Right atrium auricular region (tissue), 2 donors: ENCODE results near the gene SYTL2. TPM values are rescaled to one million over a fixed set of nuclear protein-coding genes. Genes with fewer than 3 reads are reported as not detected.
"Not testable (repeated sequence)": the region's sequence is repeated elsewhere in the genome, so short reads cannot be mapped to it uniquely, and the experiment has no call there.

ENCODE experiments used
- DNase-seq: peaks from one replicate; pipeline ENCODE4 v3.0.0-alpha.2; 2019; ENCODE audit warnings: low spot score
- H3K27ac ChIP-seq, 2 donors: fragments of 200-600 bp; sonication (generic); 1 replicate in 1 of 2; 2 replicates in 1 of 2; pipeline ENCODE4 v1.5.1; 2016 to 2019
- H3K27me3 ChIP-seq, 2 donors: fragments of 200-600 bp; sonication (generic); one replicate each; pipeline versions ENCODE4 v1.5.1 to v1.6.0; 2017 to 2019
- H3K36me3 ChIP-seq: fragments of 200-600 bp; sonication (generic); one replicate; pipeline ENCODE4 v1.5.1; 2016
- H3K4me1 ChIP-seq, 2 donors: fragments of 200-600 bp; sonication (generic); one replicate each; pipeline versions ENCODE4 v1.5.1 to v1.6.0; 2017 to 2019
- H3K4me3 ChIP-seq, 2 donors: fragments of 200-600 bp; sonication (generic); 1 replicate in 1 of 2; 2 replicates in 1 of 2; pipeline ENCODE4 v1.5.1; 2017 to 2019; ENCODE audit warnings: mild to moderate bottlenecking in 1 of 2, moderate library complexity in 1 of 2
- H3K9me3 ChIP-seq, 2 donors: fragments of 200-600 bp; sonication (generic); one replicate each; pipeline ENCODE4 v1.5.1; 2019
- CTCF ChIP-seq, 2 donors: fragments of 200-600 bp; sonication (generic); IDR thresholded peaks; one replicate each; pipeline ENCODE4 v1.5.1; 2019; ENCODE audit warnings: antibody characterized with exemption in 2 of 2
- total RNA-seq, 2 donors: library from RNA; depleted of rRNA; stranded (reverse); fragments of >200 nt; gene quantifications; one replicate each; pipeline ENCODE4 v1.1.0, GENCODE V29; 2016

SYTL2 gene
- total RNA-seq, 2 donors from 2014 or later, result 5.0 to 12.1 TPM

GRCh38 chr11:85673393-85673792 lies 137.5 kb downstream of the SYTL2 start:
- no peak for TF ChIP-seq CTCF (IDR thresholded peaks at IDR 0.05)
- H3K36me3 ChIP-seq, result no peaks in the 10 kb centered on the region
- no peak overlapping the region for H3K4me3 ChIP-seq

GRCh38 chr11:85672105-85672902 lies 138.6 kb downstream of the SYTL2 start:
- Histone ChIP-seq H3K27me3 (no peaks in the 10 kb centered on the region), H3K27ac (no peak overlapping the region), H3K4me1 (no peaks in the 10 kb centered on the region), H3K36me3 (no peaks in the 10 kb centered on the region), H3K4me3 (no peak overlapping the region), H3K9me3 (no peaks in the 10 kb centered on the region)
- no peak for TF ChIP-seq CTCF (IDR thresholded peaks at IDR 0.05)
- DNase-seq, result no peak

More at GRCh38 chr11:85673393-85673792, 137.5 kb downstream of the SYTL2 start:
- Histone ChIP-seq H3K4me1 (no peaks in the 10 kb centered on the region), H3K27ac (no peak overlapping the region), H3K9me3 (no peaks in the 10 kb centered on the region), H3K27me3 (no peaks in the 10 kb centered on the region)
- DNase-seq, result no peak

GRCh38 chr11:85670949-85671663 lies 139.8 kb downstream of the SYTL2 start:
- H3K27ac ChIP-seq, DNase-seq, H3K4me1 ChIP-seq, H3K9me3 ChIP-seq, H3K4me3 ChIP-seq, H3K27me3 ChIP-seq, H3K36me3 ChIP-seq: not testable (repeated sequence)

- Histone ChIP-seq H3K27ac (no peak overlapping the region), H3K9me3 (no peaks in the 10 kb centered on the region), H3K4me1 (peaks cover 0 to 10% of the 10 kb centered on the region in 2 donors), H3K4me3 (no peak overlapping the region), H3K27me3 (no peaks in the 10 kb centered on the region), H3K36me3 (no peaks in the 10 kb centered on the region)
- no peak for TF ChIP-seq CTCF (IDR thresholded peaks at IDR 0.05)
- DNase-seq, result no peak
Observed at GRCh38 chr11:85668157-85668556, 142.8 kb downstream of the SYTL2 start.

GRCh38 chr11:85666687-85667086 lies 144.3 kb downstream of the SYTL2 start:
- TF ChIP-seq CTCF (IDR thresholded peaks at IDR 0.05), result no peak
- no peaks in the 10 kb centered on the region for H3K36me3 ChIP-seq
- DNase-seq, result no peak
- no peak overlapping the region for H3K27ac ChIP-seq
- H3K4me1 ChIP-seq, result peaks cover 0 to 25% of the 10 kb centered on the region in 2 donors
- H3K9me3 ChIP-seq, result no peaks in the 10 kb centered on the region
- no peak overlapping the region for H3K4me3 ChIP-seq
- no peaks in the 10 kb centered on the region for H3K27me3 ChIP-seq

- DNase-seq, result no peak
- Histone ChIP-seq H3K4me3 (no peak overlapping the region), H3K27me3 (no peaks in the 10 kb centered on the region), H3K36me3 (no peaks in the 10 kb centered on the region), H3K9me3 (no peaks in the 10 kb centered on the region), H3K27ac (peak overlapping the region; percentile 97 to 98), H3K4me1 (peaks cover 0 to 35% of the 10 kb centered on the region in 2 donors)
- TF ChIP-seq CTCF (IDR thresholded peaks at IDR 0.05), result no peak
Observed at GRCh38 chr11:85665733-85666132, 145.2 kb downstream of the SYTL2 start.
